ENCODE measurements around the gene PRAC1.
"Not testable (repeated sequence)": the region's sequence is repeated elsewhere in the genome, so short reads cannot be mapped to it uniquely, and the experiment has no call there.

PRAC1 gene

DNA sequence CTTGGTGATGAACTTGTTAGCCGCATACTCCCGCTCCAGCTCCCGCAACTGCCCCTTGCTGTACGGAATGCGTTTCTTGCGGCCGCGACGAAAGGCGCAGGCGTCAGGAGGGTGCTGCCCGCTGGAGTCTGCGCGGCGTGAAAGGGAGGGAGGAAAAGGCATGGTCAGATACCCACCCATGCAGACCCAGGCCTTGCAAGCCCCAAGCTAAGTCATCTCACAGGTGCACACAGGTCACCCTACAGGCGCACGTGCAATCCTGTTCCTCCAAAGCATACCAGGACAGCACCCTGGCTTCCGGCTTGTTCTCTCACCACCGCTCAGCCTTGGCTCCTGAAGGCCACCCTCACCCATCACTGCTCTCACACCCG, 4.6 kb upstream of the PRAC1 start:
- no peak for DNase-seq (ENCODE audit: low spot score)

- no peak for DNase-seq (ENCODE audit: low spot score)
Observed at GRCh38 chr17:48726114-48726915, 4.0 kb upstream of the PRAC1 start.

GRCh38 chr17:48725288-48726064, 3.2 kb upstream of the PRAC1 start:
- DNase-seq (ENCODE audit: low spot score) = no peak

- DNase-seq (ENCODE audit: low spot score) = no peak
Observed at GRCh38 chr17:48725004-48725287, 2.6 kb upstream of the PRAC1 start.

DNA sequence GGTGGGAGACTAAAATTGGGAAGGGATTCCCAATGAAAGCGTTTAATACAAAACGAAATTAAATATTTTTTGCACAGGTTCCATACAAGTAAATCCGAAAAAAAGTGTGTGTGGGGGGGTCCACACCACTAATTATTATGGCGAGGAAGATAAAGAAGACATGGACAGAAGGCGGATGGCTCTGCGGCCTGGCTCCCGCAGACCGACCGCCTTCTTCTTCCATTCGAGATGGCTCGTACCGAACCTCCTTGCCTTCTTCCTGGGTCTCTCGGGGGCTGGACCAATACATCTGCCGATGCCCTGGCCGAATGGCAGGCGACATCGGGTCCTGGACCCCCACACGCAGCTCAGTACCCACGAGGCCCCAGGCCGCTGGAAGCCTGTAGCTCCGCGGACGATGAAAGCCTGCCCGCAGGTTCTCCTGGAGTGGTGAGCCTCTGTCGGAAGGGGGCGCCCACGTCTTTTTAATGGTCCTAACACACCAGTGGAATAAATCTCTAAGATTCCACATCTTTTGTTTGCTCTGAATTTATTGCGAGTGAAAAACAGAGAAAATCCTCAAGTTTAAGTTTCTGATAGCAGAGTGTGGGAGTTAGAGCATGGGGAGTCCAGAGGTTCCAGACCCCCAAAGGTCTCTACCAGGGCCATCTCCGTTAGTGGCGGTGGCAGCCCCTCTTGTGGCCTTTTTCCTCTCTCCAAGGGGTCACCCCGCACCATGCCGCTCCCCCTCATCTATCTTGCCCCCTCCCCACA, 2.1 kb upstream of the PRAC1 start:
- peak; percentile 86 for DNase-seq (ENCODE audit: low spot score)

- no peak for DNase-seq (ENCODE audit: low spot score)
Observed at GRCh38 chr17:48723423-48724250, 1.3 kb upstream of the PRAC1 start.

- DNase-seq (ENCODE audit: low spot score) = no peak
Observed at GRCh38 chr17:48722915-48723422, 651 bp upstream of the PRAC1 start, which contains the start of gene PRAC2. Gene PRAC2 (plus strand): TSS chr17:48723185. CDS start chr17:48724411, 1,226 bp downstream.

DNA sequence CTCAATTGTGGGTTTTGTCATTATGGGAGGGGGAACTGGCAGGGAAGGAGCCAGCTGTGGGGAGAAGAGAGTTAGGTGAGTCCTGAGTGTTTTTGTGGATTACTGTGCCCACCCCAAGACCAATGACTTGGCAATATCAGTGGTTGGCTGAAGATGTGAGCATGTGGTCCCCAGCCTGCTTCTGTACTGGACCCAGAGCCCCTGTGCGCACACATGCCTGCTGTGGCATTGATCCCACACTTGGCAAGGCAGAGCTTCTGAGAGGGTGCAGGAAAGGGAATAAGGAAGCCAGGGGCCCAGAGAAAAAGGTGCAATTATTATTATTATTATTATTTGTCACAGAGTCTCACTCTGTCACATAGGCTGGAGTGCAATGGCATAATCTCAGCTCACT, 1.3 kb downstream of the PRAC1 start:
- no peak for DNase-seq (ENCODE audit: low spot score)

GRCh38 chr17:48720266-48721008, 1.9 kb downstream of the PRAC1 start:
- no peak for DNase-seq (ENCODE audit: low spot score)

DNA sequence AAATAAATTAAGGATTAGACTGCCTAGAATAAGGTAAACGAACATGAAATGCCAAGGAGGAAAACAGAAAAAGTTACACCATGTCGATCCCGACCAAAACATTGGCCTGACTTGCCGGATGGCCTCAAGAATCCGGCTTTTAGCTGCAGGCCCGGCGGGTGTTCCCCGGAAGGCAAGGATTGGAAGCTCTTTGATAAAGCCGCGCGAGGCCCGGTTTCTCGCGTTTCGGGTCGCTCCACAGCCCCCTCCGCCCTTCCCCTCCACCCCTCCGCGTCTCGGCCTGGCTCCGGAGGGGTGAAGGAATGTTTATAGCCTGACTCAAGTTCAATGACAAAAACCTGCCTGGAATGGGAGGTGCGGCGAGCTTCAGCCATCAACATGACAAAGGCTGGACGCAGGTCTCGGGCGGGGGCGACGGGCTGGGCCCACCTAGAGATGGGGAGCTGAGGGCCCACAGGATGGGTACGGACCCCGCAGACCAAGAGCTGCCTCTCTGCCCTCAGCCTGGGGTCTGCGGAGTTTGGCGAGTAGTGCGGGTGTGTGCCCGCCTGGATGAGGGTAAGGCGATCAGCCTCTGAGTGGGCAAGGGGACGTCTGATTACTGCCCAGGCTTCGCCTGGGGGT, 2.6 kb downstream of the PRAC1 start:
- no peak for DNase-seq (ENCODE audit: low spot score)

DNA sequence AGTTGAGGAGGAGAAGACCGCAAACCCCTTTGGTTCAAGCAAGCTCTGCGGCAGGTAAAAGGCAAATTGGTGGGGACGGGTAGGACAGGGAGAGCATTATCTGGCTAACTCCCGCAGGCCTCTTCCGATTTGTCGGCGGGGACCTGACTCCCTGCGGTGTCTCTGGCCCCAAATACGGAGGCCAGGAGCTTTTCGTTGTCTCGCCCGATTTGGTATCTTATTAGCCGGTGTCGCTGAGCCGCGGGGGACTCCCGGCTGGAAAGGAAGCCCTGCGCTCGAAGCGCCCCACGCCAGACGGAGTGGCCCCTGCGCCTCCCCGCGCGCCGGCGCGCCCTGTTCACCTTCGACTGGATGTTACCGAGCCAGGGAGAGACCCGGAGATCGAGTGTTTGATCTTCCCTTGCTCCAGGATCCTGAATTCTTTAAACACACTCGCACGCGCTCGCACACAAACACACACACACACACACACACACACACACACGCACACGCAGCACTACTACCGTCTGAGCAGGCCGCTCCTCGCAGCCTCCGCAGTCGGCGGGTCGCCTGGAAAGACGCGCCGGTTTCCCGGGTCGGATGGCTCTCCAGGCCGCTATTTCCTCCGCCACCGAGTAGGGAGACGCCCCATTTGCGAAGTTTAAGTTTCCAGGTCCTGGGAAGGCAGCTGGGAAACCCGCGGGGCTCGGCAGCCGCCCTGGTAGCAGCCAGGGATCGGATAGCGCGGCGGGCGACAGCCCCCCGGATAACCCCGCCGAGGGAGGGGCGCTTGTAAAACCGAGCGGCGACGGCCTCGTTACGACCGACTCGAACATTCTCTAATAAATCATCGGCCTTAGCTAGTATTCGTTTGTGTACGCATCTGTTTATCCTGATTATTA, 3.3 kb downstream of the PRAC1 start:
- DNase-seq (ENCODE audit: low spot score) = no peak

GRCh38 chr17:48718227-48718760, 4.0 kb downstream of the PRAC1 start:
- no peak for DNase-seq (ENCODE audit: low spot score)

DNA sequence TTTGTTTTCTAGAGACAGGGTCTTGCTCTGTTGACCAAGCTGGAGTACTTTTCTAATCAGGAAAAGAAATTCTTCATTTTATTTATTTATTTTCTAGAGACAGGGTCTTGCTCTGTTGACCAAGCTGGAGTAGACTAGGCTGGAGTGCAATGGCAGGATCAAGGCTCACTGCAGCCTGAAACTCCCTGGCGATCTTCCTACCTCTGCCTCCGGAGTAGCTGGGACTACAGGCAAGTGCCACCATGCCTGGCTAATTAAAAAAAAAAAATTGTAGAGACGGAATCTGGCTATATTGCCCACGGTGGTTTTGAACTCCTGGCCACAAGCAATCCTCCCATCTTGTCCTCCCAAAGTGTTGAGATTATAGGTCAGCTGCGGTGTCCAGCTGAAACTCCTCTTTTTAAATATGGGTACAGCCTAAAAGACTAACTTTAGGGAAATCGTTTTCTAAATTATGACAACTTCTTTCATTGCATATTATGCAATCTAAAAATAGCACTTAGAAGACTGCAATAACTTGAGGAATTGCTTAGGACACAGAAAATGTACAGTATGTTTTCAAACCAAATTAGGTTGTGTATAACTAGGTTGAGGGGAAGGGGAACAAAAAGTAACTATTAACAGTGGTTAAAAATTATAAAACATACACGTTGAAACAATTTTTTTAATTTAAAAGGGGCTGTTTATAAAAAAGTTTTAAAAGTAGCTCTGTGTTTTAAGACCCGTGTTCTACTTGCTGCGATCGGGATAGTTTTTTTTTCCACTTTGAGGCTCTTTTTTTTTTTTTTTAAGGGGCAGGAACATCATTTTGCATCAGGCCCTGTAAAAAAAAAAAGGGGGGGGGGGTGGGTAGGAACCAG, 4.7 kb downstream of the PRAC1 start:
- DNase-seq (ENCODE audit: low spot score) = no peak

- DNase-seq (ENCODE audit: low spot score) = not testable (repeated sequence)
Observed at GRCh38 chr17:48716549-48716948, 5.8 kb downstream of the PRAC1 start.

- DNase-seq (ENCODE audit: low spot score) = no peak
Observed at GRCh38 chr17:48715496-48716399, 6.6 kb downstream of the PRAC1 start.

- DNase-seq (ENCODE audit: low spot score) = no peak
Observed at GRCh38 chr17:48711128-48711527, 11.2 kb downstream of the PRAC1 start.
